Calu3 (cell line): ENCODE measurements around the gene AZGP1. TPM values are rescaled to one million over a fixed set of nuclear protein-coding genes. Genes with fewer than 3 reads are reported as not detected.

ENCODE experiments used
- Bru-seq: library from RNA; stranded (reverse); fragments of 400-500 nt; gene quantifications from one replicate; lab custom pipeline; 2021; lab: Mats Ljungman, UMichigan
- BruChase-seq, 2 experiments: library from RNA; stranded (reverse); fragments of 400-500 nt; gene quantifications; one replicate each; lab custom pipeline; 2021; lab: Mats Ljungman, UMichigan
- BruUV-seq: library from RNA; stranded (reverse); fragments of 400-500 nt; replicated peaks from 2 replicates; lab custom pipeline; 2021; lab: Mats Ljungman, UMichigan
- CTCF ChIA-PET: fragments of 300-600 bp; sonication (Branson Sonifier 250); formaldehyde crosslinking; loops from one replicate; lab custom pipeline; 2022; ENCODE audit warnings: antibody characterized with exemption; lab: Charles Lee
- DNase-seq: peaks from one replicate; pipeline ENCODE4 v3.0.0; 2022
- H3K27ac Mint-ChIP-seq: one replicate; pipeline ENCODE4 v1.8.0; 2022; ENCODE audit warnings: mixed read lengths; ENCODE audit not compliant: unreplicated experiment
- H3K27me3 Mint-ChIP-seq: one replicate; pipeline ENCODE4 v1.8.0; 2022; ENCODE audit warnings: mixed read lengths; ENCODE audit not compliant: unreplicated experiment
- H3K36me3 Mint-ChIP-seq: one replicate; pipeline ENCODE4 v1.8.0; 2022; ENCODE audit warnings: mild to moderate bottlenecking, moderate library complexity, mixed read lengths; ENCODE audit not compliant: insufficient read depth, unreplicated experiment
- H3K4me1 Mint-ChIP-seq: one replicate; pipeline ENCODE4 v1.8.0; 2022; ENCODE audit warnings: mild to moderate bottlenecking, low read depth, mixed read lengths; ENCODE audit not compliant: unreplicated experiment
- H3K4me3 Mint-ChIP-seq: one replicate; pipeline ENCODE4 v1.8.0; 2022; ENCODE audit warnings: mild to moderate bottlenecking, low read depth, moderate library complexity, mixed read lengths; ENCODE audit not compliant: unreplicated experiment
- H3K9me3 Mint-ChIP-seq: one replicate; pipeline ENCODE4 v1.8.0; 2022; ENCODE audit warnings: low read depth, mixed read lengths; ENCODE audit not compliant: unreplicated experiment
- CTCF ChIP-seq: fragments of 200-600 bp; IDR thresholded peaks from one replicate; pipeline ENCODE4 v1.8.0; 2022; ENCODE audit warnings: antibody characterized with exemption; ENCODE audit not compliant: unreplicated experiment
- intact Hi-C: fragments of 100-400 bp; cut with micrococcal nuclease; formaldehyde crosslinking; loops from one replicate; pipeline ENCODE4 v1.10.0; 2022; ENCODE audit not compliant: unreplicated experiment
- long read RNA-seq: library from polyadenylated mRNA; stranded (forward); transcript quantifications from one replicate; pipeline ENCODE4 v2.0.0, GENCODE V29; 2022
- total RNA-seq: library from RNA; stranded (reverse); gene quantifications from 2 replicates; pipeline ENCODE4 v1.2.3, GENCODE V29; 2022

Gene AZGP1
- total RNA-seq (15.4 and 25.6 TPM in 2 replicates), Bru-seq, nascent RNA (percentile 39 among the genes with signal in this experiment), BruChase-seq, experiment 1, labeled RNA remaining after a 6-hour chase (percentile 56 among the genes with signal in this experiment), BruChase-seq, experiment 2, labeled RNA remaining after a 2-hour chase (percentile 60 among the genes with signal in this experiment)
- long read RNA-seq, transcript AZGP1-201 (4 exons, 1,307 nt), result major isoform, 7 of 11 reads
- long read RNA-seq, partial matches to known transcripts, result 0 of 11 reads
- long read RNA-seq, other reads (novel, unspliced or antisense), result 3 of 11 reads

GRCh38 chr7:99975782-99976521 lies at the start of gene AZGP1:
AZGP1 (minus strand) TSS chr7:99976031; CDS start chr7:99976020, 11 bp downstream.
- Mint-ChIP-seq H3K27me3 (peaks cover 5% of the 10 kb centered on the region), H3K36me3 (peaks cover 8% of the 10 kb centered on the region), H3K4me3 (peak within 1 kb of the TSS; percentile 53), H3K9me3 (no peaks in the 10 kb centered on the region), H3K4me1 (peaks cover 28% of the 10 kb centered on the region), H3K27ac (peak within 1 kb of the TSS; percentile 38)
- intact Hi-C loops, result no loop called here
- BruUV-seq, result no TSS peak
- DNase-seq, result peak; percentile 34
- TF ChIP-seq CTCF, result no peak
- CTCF ChIA-PET, result interaction anchor here (1.1 kb wide), 1 partner anchor 46 kb away, joined by 3 read pairs; the partner anchor contains the start of gene GJC3

- Mint-ChIP-seq H3K27ac (no peak overlapping the region), H3K9me3 (no peaks in the 10 kb centered on the region), H3K4me3 (no peak overlapping the region), H3K36me3 (peaks cover 49% of the 10 kb centered on the region), H3K4me1 (peaks cover 9% of the 10 kb centered on the region), H3K27me3 (no peaks in the 10 kb centered on the region)
- no peak for DNase-seq
- no TSS peak for BruUV-seq
- CTCF ChIA-PET, result no interaction called here
- no peak for TF ChIP-seq CTCF
- intact Hi-C loops, result no loop called here
Measured at GRCh38 chr7:100024020-100024619, 48.3 kb upstream of the AZGP1 start.

- no TSS peak for BruUV-seq
- Mint-ChIP-seq H3K4me3 (no peak overlapping the region), H3K27me3 (no peaks in the 10 kb centered on the region), H3K9me3 (no peaks in the 10 kb centered on the region), H3K27ac (no peak overlapping the region), H3K4me1 (peaks cover 9% of the 10 kb centered on the region), H3K36me3 (peaks cover 49% of the 10 kb centered on the region)
- CTCF ChIA-PET, result no interaction called here
- no peak for TF ChIP-seq CTCF
- DNase-seq, result no peak
- intact Hi-C loops, result no loop called here
Measured at GRCh38 chr7:100023526-100023925, 47.7 kb upstream of the AZGP1 start.

GRCh38 chr7:100022621-100023020 lies 46.8 kb upstream of the AZGP1 start:
- no TSS peak for BruUV-seq
- peaks cover 9% of the 10 kb centered on the region for H3K4me1 Mint-ChIP-seq
- H3K36me3 Mint-ChIP-seq, result peaks cover 49% of the 10 kb centered on the region
- DNase-seq, result no peak
- no peaks in the 10 kb centered on the region for H3K27me3 Mint-ChIP-seq
- H3K4me3 Mint-ChIP-seq, result no peak overlapping the region
- no peak overlapping the region for H3K27ac Mint-ChIP-seq
- no peaks in the 10 kb centered on the region for H3K9me3 Mint-ChIP-seq
- CTCF ChIA-PET, result no interaction called here
- TF ChIP-seq CTCF, result no peak
- intact Hi-C loops, result no loop called here
